WTC11 (cell line): ENCODE measurements around the gene ZCCHC18.

ENCODE experiments used
- CTCF ChIP-seq: fragments of 200-600 bp; IDR thresholded peaks from 2 replicates; pipeline ENCODE4 v1.8.0; 2022; ENCODE audit warnings: antibody characterized with exemption
- ESRRA ChIP-seq: sonication (generic); formaldehyde crosslinking; IDR thresholded peaks from 2 replicates; pipeline ENCODE4 v1.8.1; 2022; ENCODE audit warnings: mild to moderate bottlenecking, missing genetic modification reagents, borderline replicate concordance
- ETV6 ChIP-seq: sonication (generic); formaldehyde crosslinking; IDR thresholded peaks from 2 replicates; pipeline ENCODE4 v1.8.1; 2022; ENCODE audit warnings: mild to moderate bottlenecking, missing genetic modification reagents
- KAT7 ChIP-seq: sonication (generic); formaldehyde crosslinking; IDR thresholded peaks from 2 replicates; pipeline ENCODE4 v1.8.1; 2023; ENCODE audit warnings: missing genetic modification reagents, mild to moderate bottlenecking, borderline replicate concordance
- NFYB ChIP-seq: sonication (generic); formaldehyde crosslinking; conservative IDR thresholded peaks from 2 replicates; pipeline ENCODE4 v1.8.0; 2022; ENCODE audit warnings: low read depth, missing genetic modification reagents
- ZNF121 ChIP-seq: sonication (generic); formaldehyde crosslinking; IDR thresholded peaks from 2 replicates; pipeline ENCODE4 v1.8.0; 2023; ENCODE audit warnings: missing genetic modification reagents
- ZNF263 ChIP-seq: sonication (generic); formaldehyde crosslinking; IDR thresholded peaks from 2 replicates; pipeline ENCODE4 v1.8.1; 2022; ENCODE audit warnings: low read depth, mild to moderate bottlenecking, moderate library complexity, missing genetic modification reagents
- TF ChIP-seq, protein P1 (sequence below): sonication (generic); formaldehyde crosslinking; IDR thresholded peaks from 2 replicates; pipeline ENCODE4 v1.8.0; 2023; ENCODE audit warnings: mild to moderate bottlenecking, missing genetic modification reagents
- TF ChIP-seq, protein P2 (sequence below): sonication (generic); formaldehyde crosslinking; IDR thresholded peaks from 2 replicates; pipeline ENCODE4 v1.8.0; 2022; ENCODE audit warnings: missing genetic modification reagents

GRCh38 chrX:104098151-104098808 lies 14.0 kb upstream of the ZCCHC18 start:
- TF ChIP-seq, protein P1, sequence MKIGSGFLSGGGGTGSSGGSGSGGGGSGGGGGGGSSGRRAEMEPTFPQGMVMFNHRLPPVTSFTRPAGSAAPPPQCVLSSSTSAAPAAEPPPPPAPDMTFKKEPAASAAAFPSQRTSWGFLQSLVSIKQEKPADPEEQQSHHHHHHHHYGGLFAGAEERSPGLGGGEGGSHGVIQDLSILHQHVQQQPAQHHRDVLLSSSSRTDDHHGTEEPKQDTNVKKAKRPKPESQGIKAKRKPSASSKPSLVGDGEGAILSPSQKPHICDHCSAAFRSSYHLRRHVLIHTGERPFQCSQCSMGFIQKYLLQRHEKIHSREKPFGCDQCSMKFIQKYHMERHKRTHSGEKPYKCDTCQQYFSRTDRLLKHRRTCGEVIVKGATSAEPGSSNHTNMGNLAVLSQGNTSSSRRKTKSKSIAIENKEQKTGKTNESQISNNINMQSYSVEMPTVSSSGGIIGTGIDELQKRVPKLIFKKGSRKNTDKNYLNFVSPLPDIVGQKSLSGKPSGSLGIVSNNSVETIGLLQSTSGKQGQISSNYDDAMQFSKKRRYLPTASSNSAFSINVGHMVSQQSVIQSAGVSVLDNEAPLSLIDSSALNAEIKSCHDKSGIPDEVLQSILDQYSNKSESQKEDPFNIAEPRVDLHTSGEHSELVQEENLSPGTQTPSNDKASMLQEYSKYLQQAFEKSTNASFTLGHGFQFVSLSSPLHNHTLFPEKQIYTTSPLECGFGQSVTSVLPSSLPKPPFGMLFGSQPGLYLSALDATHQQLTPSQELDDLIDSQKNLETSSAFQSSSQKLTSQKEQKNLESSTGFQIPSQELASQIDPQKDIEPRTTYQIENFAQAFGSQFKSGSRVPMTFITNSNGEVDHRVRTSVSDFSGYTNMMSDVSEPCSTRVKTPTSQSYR: no peak
- TF ChIP-seq ESRRA (CRISPR knock-in tag): no peak
- no peak for TF ChIP-seq ZNF121 (CRISPR knock-in tag)
- TF ChIP-seq, protein P2, sequence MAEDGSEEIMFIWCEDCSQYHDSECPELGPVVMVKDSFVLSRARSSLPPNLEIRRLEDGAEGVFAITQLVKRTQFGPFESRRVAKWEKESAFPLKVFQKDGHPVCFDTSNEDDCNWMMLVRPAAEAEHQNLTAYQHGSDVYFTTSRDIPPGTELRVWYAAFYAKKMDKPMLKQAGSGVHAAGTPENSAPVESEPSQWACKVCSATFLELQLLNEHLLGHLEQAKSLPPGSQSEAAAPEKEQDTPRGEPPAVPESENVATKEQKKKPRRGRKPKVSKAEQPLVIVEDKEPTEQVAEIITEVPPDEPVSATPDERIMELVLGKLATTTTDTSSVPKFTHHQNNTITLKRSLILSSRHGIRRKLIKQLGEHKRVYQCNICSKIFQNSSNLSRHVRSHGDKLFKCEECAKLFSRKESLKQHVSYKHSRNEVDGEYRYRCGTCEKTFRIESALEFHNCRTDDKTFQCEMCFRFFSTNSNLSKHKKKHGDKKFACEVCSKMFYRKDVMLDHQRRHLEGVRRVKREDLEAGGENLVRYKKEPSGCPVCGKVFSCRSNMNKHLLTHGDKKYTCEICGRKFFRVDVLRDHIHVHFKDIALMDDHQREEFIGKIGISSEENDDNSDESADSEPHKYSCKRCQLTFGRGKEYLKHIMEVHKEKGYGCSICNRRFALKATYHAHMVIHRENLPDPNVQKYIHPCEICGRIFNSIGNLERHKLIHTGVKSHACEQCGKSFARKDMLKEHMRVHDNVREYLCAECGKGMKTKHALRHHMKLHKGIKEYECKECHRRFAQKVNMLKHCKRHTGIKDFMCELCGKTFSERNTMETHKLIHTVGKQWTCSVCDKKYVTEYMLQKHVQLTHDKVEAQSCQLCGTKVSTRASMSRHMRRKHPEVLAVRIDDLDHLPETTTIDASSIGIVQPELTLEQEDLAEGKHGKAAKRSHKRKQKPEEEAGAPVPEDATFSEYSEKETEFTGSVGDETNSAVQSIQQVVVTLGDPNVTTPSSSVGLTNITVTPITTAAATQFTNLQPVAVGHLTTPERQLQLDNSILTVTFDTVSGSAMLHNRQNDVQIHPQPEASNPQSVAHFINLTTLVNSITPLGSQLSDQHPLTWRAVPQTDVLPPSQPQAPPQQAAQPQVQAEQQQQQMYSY (CRISPR knock-in tag): no peak
- TF ChIP-seq CTCF: 0 out of 2 replicates have a peak, but pooled peaks have one; percentile 26
- TF ChIP-seq ZNF263 (CRISPR knock-in tag): no peak
- no peak for TF ChIP-seq KAT7 (CRISPR knock-in tag)
- TF ChIP-seq ETV6 (CRISPR knock-in tag): no peak
- no peak for TF ChIP-seq NFYB (CRISPR knock-in tag)
